Middle frontal gyrus (tissue), 1 donor: ENCODE measurements around the gene UVSSA.
"Not testable (repeated sequence)": the region's sequence is repeated elsewhere in the genome, so short reads cannot be mapped to it uniquely, and the experiment has no call there.

Experiments used
- DNase-seq: peaks from one replicate; pipeline ENCODE4 v3.0.0-alpha.2; 2015; ENCODE audit warnings: low spot score; ENCODE audit errors: extremely low spot score

UVSSA gene

GRCh38 chr4:1316537-1317168 is 30.4 kb upstream of the UVSSA start:
- no peak for DNase-seq

- DNase-seq = no peak
Measured at GRCh38 chr4:1317177-1318045, 29.6 kb upstream of the UVSSA start.

- no peak for DNase-seq
Measured at GRCh38 chr4:1318046-1318375, 29.0 kb upstream of the UVSSA start.

GRCh38 chr4:1318488-1319213 is 28.4 kb upstream of the UVSSA start:
- DNase-seq = no peak

- DNase-seq = no peak
Measured at GRCh38 chr4:1321486-1321885, 25.5 kb upstream of the UVSSA start.

- DNase-seq = no peak
Measured at GRCh38 chr4:1321946-1322650, 24.9 kb upstream of the UVSSA start.

GRCh38 chr4:1323280-1323634 is 23.8 kb upstream of the UVSSA start:
- no peak for DNase-seq

- no peak for DNase-seq
Measured at GRCh38 chr4:1323635-1324442, 23.2 kb upstream of the UVSSA start.

- not testable (repeated sequence) for DNase-seq
Measured at GRCh38 chr4:1324443-1325175, 22.4 kb upstream of the UVSSA start.

GRCh38 chr4:1325176-1325480 is 21.9 kb upstream of the UVSSA start:
- DNase-seq = no peak

- no peak for DNase-seq
Measured at GRCh38 chr4:1325681-1326635, 21.1 kb upstream of the UVSSA start.

GRCh38 chr4:1326751-1327525 is 20.1 kb upstream of the UVSSA start:
- DNase-seq = no peak

GRCh38 chr4:1327526-1328266 is 19.3 kb upstream of the UVSSA start:
- DNase-seq = no peak

GRCh38 chr4:1328267-1329155 is 18.5 kb upstream of the UVSSA start:
- no peak for DNase-seq

- DNase-seq = no peak
Measured at GRCh38 chr4:1329408-1330371, 17.3 kb upstream of the UVSSA start.
